Measurements from ENCODE around the gene PTCHD1. TPM values are rescaled to one million over a fixed set of nuclear protein-coding genes. Genes with fewer than 3 reads are reported as not detected.

Gene PTCHD1
- total RNA-seq, 1 experiment from 2014 or later = not detected

DNA sequence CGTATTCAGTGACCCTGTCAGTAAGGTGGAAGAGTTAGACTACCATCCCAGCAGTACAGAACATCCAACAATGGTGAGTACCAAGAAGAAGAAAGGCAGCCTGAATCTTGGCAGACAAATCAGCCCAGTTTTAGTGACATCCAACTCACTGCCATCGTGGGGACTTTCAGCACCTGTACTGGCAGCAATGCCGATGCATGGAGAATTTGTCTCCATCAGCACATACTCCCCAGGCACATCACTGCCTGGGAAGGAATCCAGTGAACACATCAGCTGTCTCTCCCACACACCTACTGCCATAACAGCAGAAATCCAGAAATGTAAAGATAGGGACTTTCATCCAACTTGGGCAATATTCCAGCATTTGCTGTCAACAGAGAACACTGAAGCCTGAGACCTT, 29.8 kb downstream of the PTCHD1 start:
- Histone ChIP-seq H3K9ac (ENCODE audit: low read length) (no peak overlapping the region), H3K4me3 (replicated peaks in 1 of 2; ENCODE audit: low read depth in 1 of 2, low read length in 2 of 2) (no peak overlapping the region), H2AFZ (ENCODE audit: low read depth, low read length, poor library complexity, severe bottlenecking) (no peak overlapping the region), H3K4me2 (ENCODE audit: low read length) (no peak overlapping the region), H4K20me1 (ENCODE audit: insufficient read depth) (no peaks in the 10 kb centered on the region), H3K36me3 (ENCODE audit: control insufficient read depth in 1 of 2, insufficient read depth in 2 of 2, low read length in 2 of 2) (no peaks in the 10 kb centered on the region), H3K4me1 (ENCODE audit: control insufficient read depth in 1 of 2, insufficient read depth in 2 of 2, low read length in 2 of 2) (no peaks in the 10 kb centered on the region), H3K9me2 (ENCODE audit: insufficient read depth) (no peaks in the 10 kb centered on the region), H3K79me2 (ENCODE audit: insufficient read depth, low read length) (no peaks in the 10 kb centered on the region), H3K27me3 (ENCODE audit: insufficient read depth, low read length) (peaks cover 4% of the 10 kb centered on the region; the same call in 1 of the 2 replicates), H3K27ac (ENCODE audit: low read depth, low read length) (no peak overlapping the region), H3K9me3 (ENCODE audit: control insufficient read depth in 1 of 2, insufficient read depth in 1 of 2, low read depth in 1 of 2, low read length in 2 of 2) (no peaks in the 10 kb centered on the region)
- TF ChIP-seq, protein P1, sequence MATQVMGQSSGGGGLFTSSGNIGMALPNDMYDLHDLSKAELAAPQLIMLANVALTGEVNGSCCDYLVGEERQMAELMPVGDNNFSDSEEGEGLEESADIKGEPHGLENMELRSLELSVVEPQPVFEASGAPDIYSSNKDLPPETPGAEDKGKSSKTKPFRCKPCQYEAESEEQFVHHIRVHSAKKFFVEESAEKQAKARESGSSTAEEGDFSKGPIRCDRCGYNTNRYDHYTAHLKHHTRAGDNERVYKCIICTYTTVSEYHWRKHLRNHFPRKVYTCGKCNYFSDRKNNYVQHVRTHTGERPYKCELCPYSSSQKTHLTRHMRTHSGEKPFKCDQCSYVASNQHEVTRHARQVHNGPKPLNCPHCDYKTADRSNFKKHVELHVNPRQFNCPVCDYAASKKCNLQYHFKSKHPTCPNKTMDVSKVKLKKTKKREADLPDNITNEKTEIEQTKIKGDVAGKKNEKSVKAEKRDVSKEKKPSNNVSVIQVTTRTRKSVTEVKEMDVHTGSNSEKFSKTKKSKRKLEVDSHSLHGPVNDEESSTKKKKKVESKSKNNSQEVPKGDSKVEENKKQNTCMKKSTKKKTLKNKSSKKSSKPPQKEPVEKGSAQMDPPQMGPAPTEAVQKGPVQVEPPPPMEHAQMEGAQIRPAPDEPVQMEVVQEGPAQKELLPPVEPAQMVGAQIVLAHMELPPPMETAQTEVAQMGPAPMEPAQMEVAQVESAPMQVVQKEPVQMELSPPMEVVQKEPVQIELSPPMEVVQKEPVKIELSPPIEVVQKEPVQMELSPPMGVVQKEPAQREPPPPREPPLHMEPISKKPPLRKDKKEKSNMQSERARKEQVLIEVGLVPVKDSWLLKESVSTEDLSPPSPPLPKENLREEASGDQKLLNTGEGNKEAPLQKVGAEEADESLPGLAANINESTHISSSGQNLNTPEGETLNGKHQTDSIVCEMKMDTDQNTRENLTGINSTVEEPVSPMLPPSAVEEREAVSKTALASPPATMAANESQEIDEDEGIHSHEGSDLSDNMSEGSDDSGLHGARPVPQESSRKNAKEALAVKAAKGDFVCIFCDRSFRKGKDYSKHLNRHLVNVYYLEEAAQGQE (IDR thresholded peaks at IDR 0.05; ENCODE audit: low read depth) = no peak
- no peak for TF ChIP-seq JUND (IDR thresholded peaks at IDR 0.05)
- TF ChIP-seq CEBPB (IDR thresholded peaks at IDR 0.05; ENCODE audit: low read depth) = no peak
- no peak for TF ChIP-seq POLR2AphosphoS5 (IDR thresholded peaks at IDR 0.05; ENCODE audit: low read depth, low read length)
- no peak for TF ChIP-seq SRF (IDR thresholded peaks at IDR 0.05; ENCODE audit: low read depth)
- TF ChIP-seq YY1 (IDR thresholded peaks at IDR 0.05; ENCODE audit: extremely low read depth, insufficient replicate concordance, low read depth, low read length) = no peak
- TF ChIP-seq, protein P2, sequence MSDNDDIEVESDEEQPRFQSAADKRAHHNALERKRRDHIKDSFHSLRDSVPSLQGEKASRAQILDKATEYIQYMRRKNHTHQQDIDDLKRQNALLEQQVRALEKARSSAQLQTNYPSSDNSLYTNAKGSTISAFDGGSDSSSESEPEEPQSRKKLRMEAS (IDR thresholded peaks at IDR 0.05) = no peak
- TF ChIP-seq RAD21 (IDR thresholded peaks at IDR 0.05; ENCODE audit: low read depth) = no peak
- TF ChIP-seq TCF7L2 (IDR thresholded peaks at IDR 0.05; ENCODE audit: borderline replicate concordance, extremely low read depth, insufficient read depth, insufficient read length) = no peak
- TF ChIP-seq ZFX (IDR thresholded peaks at IDR 0.05) = no peak
- TF ChIP-seq ZNF274 (IDR thresholded peaks at IDR 0.05; ENCODE audit: low read depth, low read length) = no peak
- no peak for TF ChIP-seq FOSL1 (IDR thresholded peaks at IDR 0.05; ENCODE audit: low read depth)
- no peak for TF ChIP-seq ATF3 (IDR thresholded peaks at IDR 0.05)
- DNase-seq (ENCODE audit: low read depth, low spot score) (no peak), ATAC-seq (no peak)
- ChIA-PET POLR2A (no interaction called here), RAD21 (ENCODE audit: low non-redundant PET in 1 of 2, low total read pairs in 2 of 2, uncharacterized antibody in 2 of 2, unreplicated experiment in 2 of 2) (no interaction called here), CTCF (no interaction called here)
- no TSS peak for BruUV-seq (replicated peaks)
- intact Hi-C loops (cut with micrococcal nuclease) = no loop called here
